Nephron progenitor cell (in vitro differentiated cells): ENCODE results near the gene HNRNPH1.

Source experiments
- DNase-seq: peaks from one replicate; pipeline ENCODE4 v3.0.0; 2021
- H3K27ac Mint-ChIP-seq: 2 replicates; pipeline ENCODE4 v1.8.0; 2021; ENCODE audit warnings: mild to moderate bottlenecking, moderate library complexity, mixed read lengths
- H3K27me3 Mint-ChIP-seq: 2 replicates; pipeline ENCODE4 v1.8.0; 2021; ENCODE audit warnings: mild to moderate bottlenecking, low read depth, mixed read lengths; ENCODE audit not compliant: poor library complexity
- H3K36me3 Mint-ChIP-seq: 2 replicates; pipeline ENCODE4 v1.8.0; 2021; ENCODE audit warnings: low read depth, mixed read lengths
- H3K4me1 Mint-ChIP-seq: 2 replicates; pipeline ENCODE4 v1.8.0; 2021; ENCODE audit warnings: mixed read lengths
- H3K4me3 Mint-ChIP-seq: 2 replicates; pipeline ENCODE4 v1.8.0; 2021; ENCODE audit warnings: mild to moderate bottlenecking, moderate library complexity, mixed read lengths
- H3K9me3 Mint-ChIP-seq: 2 replicates; pipeline ENCODE4 v1.8.0; 2021; ENCODE audit warnings: mild to moderate bottlenecking, moderate library complexity, mixed read lengths
- CTCF ChIP-seq: fragments of 200-600 bp; sonication (generic); IDR thresholded peaks from 2 replicates; pipeline ENCODE4 v1.5.0; 2021; ENCODE audit warnings: antibody characterized with exemption

The HNRNPH1 gene

GRCh38 chr5:179595916-179596315 is 27.6 kb downstream of the HNRNPH1 start:
- H3K4me1 Mint-ChIP-seq = no peaks in the 10 kb centered on the region
- no peak for TF ChIP-seq CTCF
- no peak overlapping the region for H3K27ac Mint-ChIP-seq
- H3K27me3 Mint-ChIP-seq = no peaks in the 10 kb centered on the region
- H3K9me3 Mint-ChIP-seq = no peaks in the 10 kb centered on the region
- peaks cover 66% of the 10 kb centered on the region for H3K36me3 Mint-ChIP-seq
- no peak for DNase-seq
- no peak overlapping the region for H3K4me3 Mint-ChIP-seq

GRCh38 chr5:179588166-179588565 is 35.3 kb downstream of the HNRNPH1 start:
- H3K4me1 Mint-ChIP-seq = no peaks in the 10 kb centered on the region
- H3K9me3 Mint-ChIP-seq = no peaks in the 10 kb centered on the region
- peaks cover 69% of the 10 kb centered on the region for H3K36me3 Mint-ChIP-seq
- no peak overlapping the region for H3K4me3 Mint-ChIP-seq
- H3K27me3 Mint-ChIP-seq = peaks cover 2% of the 10 kb centered on the region
- TF ChIP-seq CTCF = no peak
- DNase-seq = no peak
- peak overlapping the region; percentile 87 for H3K27ac Mint-ChIP-seq

GRCh38 chr5:179585941-179586401 is 37.5 kb downstream of the HNRNPH1 start:
- peak overlapping the region; percentile 36 for H3K27ac Mint-ChIP-seq
- no peak for DNase-seq

GRCh38 chr5:179577286-179577960 is 46.0 kb downstream of the HNRNPH1 start:
- H3K4me1 Mint-ChIP-seq = no peaks in the 10 kb centered on the region
- H3K27me3 Mint-ChIP-seq = peaks cover 3% of the 10 kb centered on the region
- TF ChIP-seq CTCF = no peak
- no peaks in the 10 kb centered on the region for H3K9me3 Mint-ChIP-seq
- DNase-seq = no peak
- H3K27ac Mint-ChIP-seq = no peak overlapping the region
- no peak overlapping the region for H3K4me3 Mint-ChIP-seq
- peaks cover 79% of the 10 kb centered on the region for H3K36me3 Mint-ChIP-seq

More at GRCh38 chr5:179585941-179586401, 37.5 kb downstream of the HNRNPH1 start:
- no peaks in the 10 kb centered on the region for H3K9me3 Mint-ChIP-seq
- no peaks in the 10 kb centered on the region for H3K4me1 Mint-ChIP-seq
- TF ChIP-seq CTCF = no peak
- H3K4me3 Mint-ChIP-seq = no peak overlapping the region
- peaks cover 5% of the 10 kb centered on the region for H3K27me3 Mint-ChIP-seq
- H3K36me3 Mint-ChIP-seq = peaks cover 57% of the 10 kb centered on the region

- Mint-ChIP-seq H3K4me1 (no peaks in the 10 kb centered on the region), H3K27me3 (no peaks in the 10 kb centered on the region), H3K36me3 (peaks cover 67% of the 10 kb centered on the region), H3K4me3 (no peak overlapping the region), H3K27ac (no peak overlapping the region), H3K9me3 (no peaks in the 10 kb centered on the region)
- TF ChIP-seq CTCF = no peak
- no peak for DNase-seq
Observed at GRCh38 chr5:179572386-179572785, 51.1 kb downstream of the HNRNPH1 start.

- Mint-ChIP-seq H3K36me3 (peaks cover 62% of the 10 kb centered on the region), H3K9me3 (no peaks in the 10 kb centered on the region), H3K27me3 (no peaks in the 10 kb centered on the region), H3K4me3 (no peak overlapping the region), H3K4me1 (no peaks in the 10 kb centered on the region), H3K27ac (peak overlapping the region; percentile 2)
- no peak for DNase-seq
- TF ChIP-seq CTCF = no peak
Observed at GRCh38 chr5:179568721-179569120, 54.8 kb downstream of the HNRNPH1 start.
